HG02938 (cell line): ENCODE measurements around the gene RNFT2.

Experiments
- ATAC-seq: cut with Tn5 transposase; IDR thresholded peaks from one replicate; pipeline ENCODE4 v1.9.1; 2021; ENCODE audit warnings: mild to moderate bottlenecking, moderate library complexity; ENCODE audit not compliant: unreplicated experiment

Gene RNFT2

DNA sequence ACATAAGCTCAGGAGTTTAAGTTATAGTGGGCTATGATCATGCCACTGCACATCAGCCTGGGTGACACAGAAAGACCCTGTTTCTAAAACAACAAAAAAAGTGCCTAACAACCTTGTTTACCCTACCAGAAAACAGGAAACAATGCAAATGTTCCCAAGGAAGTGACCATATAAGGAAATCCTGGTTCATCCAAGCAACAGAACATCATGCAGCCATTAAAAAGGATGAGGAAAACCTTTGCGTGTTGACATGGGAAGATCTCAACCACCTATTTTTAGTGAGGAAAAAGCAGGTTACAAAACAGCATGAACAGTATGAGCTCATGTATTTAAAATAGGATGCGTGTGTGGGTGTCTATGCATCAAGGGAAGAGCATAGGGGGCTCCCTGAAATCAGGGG, 129.4 kb downstream of the RNFT2 start:
- no peak for ATAC-seq

DNA sequence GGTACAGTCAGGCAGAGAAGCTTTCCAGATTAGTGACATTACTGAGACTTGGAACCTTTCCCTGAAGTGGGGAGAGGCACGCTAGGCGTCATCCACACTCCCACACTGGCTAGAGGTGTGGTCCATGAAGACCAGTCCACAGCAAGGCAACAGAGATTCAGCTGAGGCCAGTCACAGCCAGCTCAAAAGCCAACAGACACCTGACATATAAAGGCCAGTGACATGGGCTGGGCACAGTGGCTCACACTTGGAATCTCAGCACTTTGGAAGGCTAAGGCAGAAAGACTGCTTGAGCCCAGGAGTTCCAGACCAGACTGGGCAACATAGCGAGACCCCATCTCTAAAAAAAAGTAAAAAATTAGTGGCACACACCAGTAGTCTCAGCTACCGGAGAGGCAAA, 132.2 kb downstream of the RNFT2 start:
- no peak for ATAC-seq

DNA sequence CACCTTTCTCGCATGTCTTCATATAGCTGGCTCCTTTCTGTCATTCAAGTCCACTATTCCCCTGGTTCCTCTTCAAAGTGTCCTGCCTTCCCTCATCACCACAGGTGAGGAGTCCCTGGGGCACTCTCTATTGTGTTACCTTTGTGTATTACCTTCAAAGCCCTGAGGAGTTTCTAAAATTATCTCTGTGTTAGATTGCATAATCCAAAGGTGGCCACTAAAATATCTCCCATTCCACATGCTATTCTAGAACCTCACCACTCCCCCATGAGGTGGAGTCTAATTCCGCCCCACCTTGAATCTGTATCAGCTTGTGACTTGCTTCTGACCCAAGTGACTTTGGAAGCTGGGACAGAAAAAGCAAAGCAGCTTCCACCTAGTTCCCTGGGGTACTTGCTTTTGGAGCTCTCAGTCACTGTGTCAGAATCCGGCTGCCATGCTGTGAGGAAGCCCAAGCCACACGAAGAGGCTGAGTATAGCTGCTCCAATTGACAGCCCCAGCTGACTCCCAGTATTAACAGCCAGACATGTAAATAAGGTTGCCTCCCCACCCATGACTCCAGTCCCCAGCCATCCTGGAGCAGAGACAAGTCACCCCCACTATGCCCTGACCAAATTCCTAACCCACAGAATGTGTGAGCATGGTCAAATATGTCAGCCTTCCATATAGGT, 136.3 kb downstream of the RNFT2 start:
- ATAC-seq: no peak

DNA sequence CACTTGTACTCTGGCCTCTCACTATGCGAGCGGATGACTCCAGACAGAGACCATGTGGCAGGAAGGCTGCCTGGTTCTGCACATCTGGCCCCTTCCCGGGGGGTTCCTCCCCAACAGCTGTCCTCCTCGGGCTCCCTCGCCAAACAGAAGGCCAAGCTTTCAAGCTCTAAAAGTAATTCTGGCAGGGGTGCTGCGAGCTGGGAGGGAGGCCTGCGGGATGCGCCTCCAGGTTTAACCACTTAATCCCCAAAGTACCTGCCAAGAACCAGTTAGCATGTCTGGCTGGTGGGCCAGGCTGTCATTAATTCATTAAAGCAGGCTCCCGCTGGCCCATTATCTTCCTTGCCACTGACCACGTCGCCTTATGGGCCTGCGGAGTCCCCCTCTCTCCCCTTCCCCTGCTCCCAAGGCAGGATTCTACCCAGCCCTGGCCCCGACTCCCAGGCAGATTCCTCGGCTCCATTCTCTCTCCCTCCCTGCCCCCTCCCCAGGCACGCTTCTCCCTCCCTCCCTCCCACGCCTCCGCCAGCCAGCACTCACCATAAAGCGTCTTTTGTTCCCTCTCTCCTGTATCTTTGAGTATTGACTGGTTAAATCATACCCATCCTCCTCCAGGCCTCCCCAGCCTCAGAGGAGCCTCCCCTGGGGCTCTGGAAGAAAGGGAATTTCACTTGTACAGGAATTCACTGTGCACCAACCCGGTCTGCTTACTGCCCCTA, 138.2 kb downstream of the RNFT2 start:
- no peak for ATAC-seq

DNA sequence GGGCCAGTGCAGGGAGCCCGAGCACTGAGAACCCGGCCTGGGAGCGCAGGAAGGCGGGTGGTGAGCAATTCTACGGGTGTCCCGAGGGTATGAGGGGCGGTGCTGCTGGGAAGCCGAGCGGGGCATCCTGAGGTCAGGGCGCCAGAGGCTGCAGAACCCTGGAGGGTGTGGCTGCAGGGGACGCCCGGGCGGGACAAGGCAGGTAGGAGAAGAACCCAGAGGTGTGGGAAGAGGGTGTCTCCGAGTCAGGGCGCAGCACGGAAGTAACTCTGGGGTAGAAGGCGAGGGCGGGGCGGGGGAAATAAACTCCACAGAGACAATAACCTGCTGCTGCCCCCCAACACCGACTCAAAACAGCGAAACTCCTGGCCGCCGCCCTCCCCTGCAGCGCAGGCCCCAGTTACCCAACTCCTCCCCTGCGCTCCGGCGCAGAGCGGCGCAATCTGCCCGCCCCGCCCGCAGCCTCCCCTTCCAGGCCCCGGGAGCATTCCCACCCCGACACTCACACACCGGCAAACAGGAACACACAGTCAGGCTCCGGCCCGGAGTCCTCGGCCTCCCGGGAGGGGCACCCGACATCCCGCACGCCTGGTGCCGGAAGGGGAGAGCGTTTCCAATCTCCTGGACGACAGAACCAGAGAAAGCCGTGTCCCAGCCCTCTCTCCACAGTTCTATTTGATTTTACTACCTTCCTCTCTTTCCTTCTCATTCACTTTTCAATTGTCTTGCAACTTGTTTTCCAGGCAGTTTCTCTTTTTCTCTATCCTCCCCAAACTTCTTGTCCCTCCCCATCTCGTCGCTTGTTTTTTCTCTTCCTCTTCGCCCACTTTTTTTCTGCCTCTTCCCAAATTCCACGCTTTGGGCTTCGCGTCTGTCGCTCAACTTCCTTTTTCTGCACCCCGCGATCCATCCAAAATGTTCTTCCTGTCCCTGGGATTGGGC, 140.7 kb downstream of the RNFT2 start:
- ATAC-seq: no peak

DNA sequence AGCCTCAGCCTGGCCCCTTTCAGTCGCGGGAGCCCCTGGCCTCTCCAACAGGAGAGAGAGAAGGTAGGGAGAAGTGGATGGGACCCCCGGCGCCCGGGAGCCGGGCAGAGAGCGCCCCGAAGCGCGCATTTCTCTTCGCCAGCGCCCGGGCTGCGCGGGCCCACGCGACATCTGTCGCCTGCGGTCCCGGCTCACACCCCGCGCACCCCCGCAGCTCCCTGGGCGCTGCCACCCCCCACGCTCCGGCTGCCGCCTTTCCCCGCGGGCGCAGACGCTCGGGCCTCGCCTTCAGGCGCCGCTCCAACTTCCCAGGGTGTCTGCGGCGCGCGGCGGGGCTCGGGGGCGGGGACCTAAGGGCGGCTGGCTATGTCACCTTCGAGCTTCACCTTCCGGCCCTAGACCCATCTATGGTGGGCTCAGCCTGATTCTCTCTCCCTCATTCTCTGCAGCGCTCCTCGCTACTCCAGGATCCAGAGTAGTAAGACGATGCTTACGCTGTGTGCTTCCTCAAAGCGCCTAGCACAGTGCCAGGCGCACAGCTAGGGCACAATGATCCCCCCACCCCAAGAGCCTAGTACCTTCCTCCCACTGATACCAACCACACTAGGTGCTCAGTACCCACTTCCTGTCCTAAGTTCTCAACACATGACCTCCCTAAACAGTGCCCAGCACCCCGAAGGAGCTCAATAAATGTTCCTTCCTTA, 141.5 kb downstream of the RNFT2 start:
- no peak for ATAC-seq

DNA sequence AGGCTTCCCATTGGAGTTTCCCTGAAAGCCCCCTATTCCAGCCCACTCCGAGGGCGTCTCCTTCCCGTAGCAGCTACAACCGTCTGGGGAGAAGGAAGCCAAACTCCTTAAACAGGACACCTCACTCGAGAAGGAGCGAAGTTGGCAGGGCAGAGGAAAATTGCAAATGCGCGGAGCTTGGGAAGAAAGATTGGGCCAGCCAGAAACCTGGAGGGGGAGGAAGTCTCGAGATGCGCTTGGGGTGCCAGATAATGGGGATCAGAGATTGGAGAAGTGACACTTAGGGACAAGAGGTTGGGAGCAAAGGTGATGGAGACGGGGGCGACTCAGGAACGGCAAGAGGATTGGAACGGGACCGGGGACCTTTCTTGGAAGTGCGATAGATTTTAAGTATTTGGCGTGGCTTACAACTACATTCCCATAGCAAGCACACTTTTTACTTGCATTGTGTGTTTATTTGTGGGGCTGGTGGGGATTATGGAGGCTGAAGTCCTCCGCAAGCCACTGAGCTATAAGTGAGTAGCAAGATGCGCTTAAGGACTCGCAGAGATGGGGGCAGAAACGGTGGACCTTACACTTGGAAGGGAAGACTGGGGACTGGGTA, 142.2 kb downstream of the RNFT2 start:
- ATAC-seq: no peak

DNA sequence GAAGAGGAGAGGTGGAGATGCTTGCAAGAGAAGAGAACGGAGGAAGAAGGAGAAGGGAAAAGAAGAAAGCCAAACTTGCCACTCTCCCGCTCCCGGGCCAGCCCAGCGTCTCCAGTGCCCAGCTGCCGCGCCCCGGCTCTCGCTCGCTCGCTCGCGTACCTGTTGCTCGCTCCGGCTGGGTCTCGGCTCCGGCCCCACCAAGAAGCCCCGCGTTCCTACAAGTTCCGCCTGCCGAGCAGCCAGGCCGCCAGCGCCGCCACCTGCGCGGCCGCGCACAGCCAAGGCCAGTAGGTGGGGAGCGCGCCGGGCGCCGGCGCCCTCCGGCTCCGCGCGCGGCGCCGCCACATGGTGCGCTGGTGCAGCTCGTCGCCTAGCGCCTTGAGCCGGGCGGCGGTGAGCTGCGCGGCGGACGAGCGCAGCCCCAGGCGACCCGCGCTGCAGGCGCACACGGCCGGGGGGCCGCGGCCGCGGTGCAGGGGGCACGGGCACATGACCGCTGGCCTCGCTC, 142.8 kb downstream of the RNFT2 start:
- ATAC-seq: no peak

DNA sequence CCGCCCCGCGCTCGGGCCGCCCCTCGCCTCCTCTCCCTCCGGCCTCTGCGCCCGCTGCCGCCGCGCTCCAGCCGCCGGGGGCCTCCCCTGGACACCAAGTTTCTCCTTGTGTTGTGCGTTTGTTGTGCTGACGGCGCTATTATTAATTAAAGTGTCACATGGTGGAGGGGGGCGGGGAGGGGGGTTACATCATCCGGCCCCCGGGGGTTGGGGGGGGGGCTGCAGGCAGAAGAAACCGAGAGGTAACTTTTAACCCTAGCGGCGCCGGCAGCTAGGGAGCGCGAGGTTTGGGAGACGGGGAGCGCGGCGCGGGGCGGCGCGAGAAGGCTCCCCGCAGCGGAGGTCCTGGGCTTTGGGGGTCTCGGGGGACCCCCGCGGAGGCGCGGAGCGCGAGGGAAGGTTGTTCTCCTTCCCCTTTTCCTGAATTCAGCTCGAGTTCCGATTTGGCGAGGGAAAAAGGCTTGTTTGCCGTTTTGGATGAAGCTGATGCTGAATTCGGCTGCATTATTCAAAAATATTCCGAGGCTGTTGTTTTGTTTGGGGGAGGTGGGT, 143.3 kb downstream of the RNFT2 start, which contains the start of gene HRK:
TSS of gene HRK (minus strand) at position 117 of the 552 bp plus-strand sequence. CDS start 134 bp downstream, outside the sequence.
- ATAC-seq: no peak

DNA sequence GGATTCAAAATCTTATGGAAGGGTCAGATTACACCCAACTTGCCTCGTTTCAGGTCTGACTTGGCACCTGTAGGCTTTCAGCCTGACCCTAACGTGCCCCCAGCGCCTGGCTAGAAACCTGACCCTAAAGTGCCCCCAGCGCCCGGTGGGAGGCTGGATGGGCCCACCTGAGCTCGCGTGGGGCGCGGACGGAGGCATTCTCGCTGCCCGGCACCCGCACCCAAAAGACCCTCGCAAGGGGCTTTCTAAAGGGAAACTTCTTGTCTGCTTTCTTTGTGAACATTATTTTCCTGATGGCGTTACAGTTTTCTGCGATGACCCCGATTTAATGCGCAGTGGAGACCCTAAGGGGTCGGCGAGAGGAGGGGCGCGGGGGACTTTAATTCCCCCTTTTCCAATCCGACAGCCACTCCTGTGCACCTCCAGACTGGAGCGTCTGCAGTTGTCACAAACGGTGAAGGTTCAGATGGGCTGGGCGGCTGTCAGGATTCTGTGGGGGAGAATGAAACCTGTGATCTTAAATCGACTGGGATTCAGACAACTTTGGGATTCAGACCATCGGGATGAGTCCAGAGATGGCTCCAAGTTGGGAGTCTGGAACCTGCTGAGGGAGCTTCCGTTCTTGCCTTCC, 143.9 kb downstream of the RNFT2 start:
- ATAC-seq: no peak

DNA sequence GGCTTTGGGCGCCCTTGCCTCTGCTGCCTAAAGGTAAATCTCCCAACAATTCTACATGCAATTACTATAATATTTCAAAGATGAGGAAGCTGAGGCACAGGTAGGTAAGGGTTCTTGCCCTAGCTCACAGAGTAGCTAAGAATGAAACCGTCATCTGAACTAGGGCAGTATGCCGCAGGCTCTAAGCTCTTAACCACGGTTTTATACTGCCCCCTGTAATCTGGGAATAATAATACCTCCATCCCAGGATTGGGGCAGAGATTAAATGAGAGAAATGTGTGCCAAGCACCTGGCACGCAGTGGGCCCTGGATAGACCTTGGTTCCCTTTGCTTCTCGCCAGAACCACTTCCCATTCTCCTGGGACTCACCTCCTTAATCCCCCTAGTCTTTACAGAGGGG, 144.6 kb downstream of the RNFT2 start:
- ATAC-seq: no peak

DNA sequence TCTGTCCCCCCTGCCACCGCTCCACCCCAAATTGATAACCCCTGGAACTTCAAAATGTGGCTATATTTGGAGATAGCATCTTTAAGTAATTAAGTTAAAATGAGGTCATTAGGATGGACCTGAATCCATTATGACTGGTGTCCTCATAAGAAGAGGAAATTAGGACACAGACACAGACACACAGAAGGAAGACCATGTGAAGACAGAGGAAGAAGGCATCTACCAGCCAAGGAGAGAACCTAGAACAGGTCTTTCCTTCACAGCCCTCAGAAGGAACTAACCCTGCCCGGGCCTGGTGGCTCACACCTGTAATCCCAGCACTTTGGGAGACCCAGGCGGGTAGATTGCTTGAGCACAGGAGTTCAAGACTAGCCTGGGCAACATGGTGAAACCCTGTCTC, 146.8 kb downstream of the RNFT2 start:
- ATAC-seq: no peak

DNA sequence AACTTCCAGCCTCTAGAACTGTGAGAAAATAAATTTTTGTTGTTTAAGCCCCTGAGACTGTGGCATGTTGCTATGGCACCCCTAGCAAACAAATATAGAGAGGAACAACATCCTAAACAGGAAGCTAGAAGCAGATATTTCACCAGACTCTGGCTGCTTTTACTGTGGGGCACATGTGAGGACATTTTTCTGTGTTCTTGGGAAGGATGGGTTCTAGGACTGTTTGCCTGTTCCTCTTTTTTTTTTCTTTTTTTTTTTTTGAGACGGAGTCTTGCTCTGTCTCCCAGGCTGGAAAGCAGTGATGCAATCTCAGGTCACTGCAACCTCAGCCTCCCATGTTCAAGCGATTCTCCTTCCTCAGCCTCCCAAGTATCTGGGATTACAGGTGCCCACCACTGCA, 147.4 kb downstream of the RNFT2 start:
- ATAC-seq: no peak

DNA sequence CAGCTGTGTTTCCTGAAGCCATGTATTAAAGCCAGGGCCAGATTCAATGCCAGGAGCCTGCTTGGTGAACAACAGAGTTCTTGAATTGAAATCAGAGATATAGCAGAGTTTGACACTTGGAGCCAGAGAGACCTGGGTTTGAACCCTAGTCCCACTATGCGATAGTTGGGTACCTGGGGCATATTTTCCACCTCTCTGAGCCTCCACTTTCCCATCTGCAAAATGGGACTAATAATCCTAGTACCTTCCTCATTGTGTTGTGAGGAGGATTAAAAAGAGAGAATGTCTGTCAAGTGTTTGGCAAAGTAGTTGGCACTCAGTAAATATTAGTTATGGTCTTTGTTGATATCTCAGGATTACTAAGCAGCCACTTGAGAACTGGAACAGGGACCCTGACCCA, 149.1 kb downstream of the RNFT2 start:
- no peak for ATAC-seq

DNA sequence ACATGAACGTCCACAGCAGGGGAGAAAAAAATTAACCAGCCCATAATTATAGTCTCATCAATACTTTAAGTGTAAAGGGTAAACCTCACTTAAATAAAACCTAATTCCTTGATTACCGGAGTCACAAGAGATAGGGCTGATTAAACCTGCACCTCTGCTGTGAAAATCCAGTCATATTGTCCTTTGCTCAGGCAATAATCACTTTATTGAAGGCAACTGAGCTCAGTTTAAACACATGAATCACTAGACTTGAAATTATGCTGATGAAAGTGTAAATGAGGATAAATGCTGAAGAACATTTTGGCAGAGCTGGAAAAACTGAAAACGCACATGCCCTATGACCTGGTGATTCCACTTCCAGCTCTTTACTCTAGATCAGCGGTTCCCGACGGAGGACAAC, 149.8 kb downstream of the RNFT2 start:
- no peak for ATAC-seq

DNA sequence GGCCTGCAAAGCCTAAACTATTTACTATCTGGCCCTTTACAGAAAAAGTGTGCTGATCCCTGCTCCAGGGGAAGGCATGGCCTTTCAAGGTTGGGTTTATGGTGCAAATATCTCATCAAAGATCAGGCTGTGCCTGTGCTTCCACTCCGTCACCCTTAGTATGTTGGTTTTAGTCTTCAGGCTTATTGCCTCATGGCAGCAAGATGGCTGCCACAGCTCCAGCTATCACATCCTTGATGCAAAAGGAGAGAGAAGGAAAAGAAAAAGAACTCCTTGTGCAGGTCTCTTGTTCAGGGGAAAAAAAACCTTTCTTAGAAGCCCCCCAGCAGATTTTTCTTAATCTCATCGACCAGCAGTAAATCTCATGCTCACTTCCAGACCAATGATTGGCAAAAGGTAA, 152.2 kb downstream of the RNFT2 start:
- no peak for ATAC-seq

DNA sequence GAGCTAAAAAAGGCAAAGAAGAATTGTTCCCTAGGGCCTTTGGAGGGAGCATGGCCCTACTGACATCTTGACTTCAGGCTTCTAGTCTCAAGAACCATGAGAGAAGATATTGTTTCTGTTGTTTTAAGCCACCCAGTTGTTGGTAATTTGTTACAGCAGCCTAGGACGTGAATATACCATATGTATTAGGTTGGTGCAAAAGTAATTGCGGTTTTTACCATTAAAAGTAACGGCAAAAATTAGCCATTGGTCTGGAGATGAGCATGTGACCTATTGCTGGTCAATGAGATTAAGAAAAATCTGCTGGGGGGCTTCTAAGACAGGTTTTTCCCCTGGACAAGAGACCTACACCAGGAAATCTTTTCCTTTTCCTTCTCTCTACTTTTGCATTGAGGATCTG, 152.9 kb downstream of the RNFT2 start:
- no peak for ATAC-seq

DNA sequence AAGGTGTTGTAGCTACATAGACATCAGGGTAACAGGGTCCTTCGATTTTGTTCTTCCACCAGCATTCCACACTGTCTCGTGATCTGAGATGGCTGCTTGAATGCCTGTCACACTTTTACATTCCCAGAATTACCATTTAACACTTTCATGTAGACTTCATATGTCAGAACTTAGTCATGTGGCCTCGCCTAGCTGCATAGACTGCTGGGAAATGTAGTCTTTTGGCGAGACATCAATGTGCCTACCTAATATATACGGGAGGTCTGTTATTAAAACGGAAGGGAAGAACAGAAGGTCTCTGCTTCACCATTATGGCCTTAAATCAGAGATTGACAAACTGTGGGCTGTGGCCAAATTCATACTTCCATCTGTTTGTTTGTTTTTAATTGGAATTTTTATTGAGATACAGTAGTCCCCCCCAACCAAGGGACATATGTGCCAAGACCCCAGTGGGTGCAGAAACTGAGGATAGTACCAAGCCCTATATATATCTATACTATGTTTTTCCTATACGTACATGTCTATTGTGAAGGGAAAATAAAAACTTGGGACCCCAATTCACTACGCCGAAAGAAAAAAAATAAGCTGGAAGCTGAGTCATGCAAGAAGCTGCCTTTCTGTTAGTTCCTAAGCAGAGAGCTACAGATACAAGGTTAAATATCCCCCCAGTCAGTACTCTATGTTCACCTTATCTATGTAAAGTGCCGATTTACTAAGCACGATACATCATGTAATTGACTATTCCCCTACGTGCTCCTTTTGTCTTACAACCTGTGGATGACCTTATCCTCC, 154.4 kb downstream of the RNFT2 start:
- no peak for ATAC-seq

DNA sequence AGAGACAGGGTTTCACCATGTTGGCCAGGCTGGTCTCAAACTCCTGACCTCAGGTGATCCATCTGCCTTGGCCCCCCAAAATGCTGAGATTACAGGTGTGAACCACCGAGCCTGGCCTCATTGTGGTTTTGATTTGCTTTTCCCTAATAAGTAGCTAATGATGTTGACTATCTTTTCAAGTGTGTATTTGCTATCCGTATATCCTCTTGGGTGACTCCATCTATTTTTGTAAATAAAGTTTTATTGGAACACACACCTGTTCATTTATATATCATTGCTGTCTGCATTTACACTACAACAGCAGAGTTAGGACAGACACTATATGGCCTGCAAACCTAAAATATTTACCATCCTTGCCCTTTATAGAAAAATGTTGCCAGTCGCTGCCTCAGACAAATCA, 156.8 kb downstream of the RNFT2 start:
- ATAC-seq: no peak
